ENCODE measurements around the gene MOSPD3.

MOSPD3 gene

GRCh38 chr7:100595188-100595587 lies 17.2 kb upstream of the MOSPD3 start:
- DNase-seq = no peak

DNA sequence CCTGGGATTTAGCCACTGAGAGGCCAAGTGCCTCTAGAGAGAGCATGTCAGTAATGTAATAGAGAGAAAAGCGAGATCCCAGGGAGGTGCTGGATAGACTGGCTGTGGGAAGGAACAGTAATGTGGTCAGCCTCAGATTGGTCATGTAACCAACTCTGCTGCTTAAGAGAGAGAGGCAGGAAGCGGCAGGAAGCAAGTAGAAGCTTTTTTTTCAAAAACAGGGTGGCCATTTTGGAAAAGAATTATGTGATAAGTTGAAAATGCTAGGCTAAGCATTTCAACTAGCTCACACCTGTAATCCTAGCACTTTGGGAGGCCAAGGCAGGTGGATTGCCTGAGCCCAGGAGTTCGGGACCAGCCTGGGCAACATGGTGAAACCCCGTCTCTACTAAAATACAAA lies 13.9 kb upstream of the MOSPD3 start:
- DNase-seq = no peak

GRCh38 chr7:100599911-100600729 lies 12.2 kb upstream of the MOSPD3 start:
- DNase-seq = no peak

DNA sequence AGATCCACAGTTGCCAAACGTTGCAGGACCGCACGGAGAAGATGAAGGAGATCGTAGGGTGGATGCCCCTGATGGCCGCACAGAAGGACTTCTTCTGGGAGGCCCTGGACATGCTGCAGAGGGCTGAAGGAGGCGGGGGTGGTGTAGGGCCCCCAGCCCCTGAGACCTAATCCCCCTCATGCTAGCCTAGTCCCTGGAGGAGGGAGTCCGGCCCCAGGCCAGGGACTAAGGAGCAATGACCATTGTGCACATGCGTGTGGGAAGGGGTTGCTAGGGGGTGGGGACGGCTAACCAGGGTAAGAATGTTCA lies 11.7 kb upstream of the MOSPD3 start:
- DNase-seq = no peak

DNA sequence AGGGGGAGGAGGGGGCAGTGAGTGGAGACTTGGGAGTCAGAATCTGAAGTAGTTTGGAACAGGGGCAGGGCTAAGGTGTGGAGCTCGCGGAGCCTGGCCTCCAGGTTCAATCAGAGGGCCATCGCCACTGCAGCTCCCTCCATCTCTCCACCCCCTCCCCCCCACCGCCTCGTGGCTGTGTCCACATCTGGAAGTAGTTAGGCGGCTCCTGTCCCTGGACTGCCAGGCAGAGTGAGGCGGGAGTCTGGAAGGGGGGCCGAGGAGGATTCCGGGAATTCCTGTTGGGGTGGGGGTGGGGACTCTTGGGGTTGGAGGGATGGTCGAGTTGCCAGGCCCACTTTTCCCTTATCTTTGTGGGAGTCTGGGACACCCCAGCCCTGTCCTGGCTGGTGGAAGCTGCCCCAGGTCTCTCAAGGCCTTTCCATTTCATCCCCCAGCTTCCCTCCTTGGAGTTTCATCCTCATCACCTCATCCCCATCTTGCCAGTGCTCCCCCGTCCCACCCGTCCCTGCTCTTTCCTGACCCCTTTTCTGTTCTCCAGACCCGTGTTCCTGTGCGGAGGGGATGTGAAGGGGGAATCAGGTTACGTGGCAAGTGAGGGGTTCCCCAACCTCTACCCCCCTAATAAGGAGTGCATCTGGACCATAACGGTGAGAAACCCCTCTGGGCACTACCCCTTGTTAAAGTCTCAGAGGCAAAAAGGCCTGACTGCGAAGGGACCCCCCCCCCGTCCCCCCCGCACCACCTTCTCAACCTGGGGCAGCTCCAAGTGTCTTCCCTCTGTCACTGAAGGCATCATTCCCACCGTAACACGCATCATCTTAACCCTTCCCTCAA lies 9.2 kb upstream of the MOSPD3 start:
- no peak for DNase-seq

DNA sequence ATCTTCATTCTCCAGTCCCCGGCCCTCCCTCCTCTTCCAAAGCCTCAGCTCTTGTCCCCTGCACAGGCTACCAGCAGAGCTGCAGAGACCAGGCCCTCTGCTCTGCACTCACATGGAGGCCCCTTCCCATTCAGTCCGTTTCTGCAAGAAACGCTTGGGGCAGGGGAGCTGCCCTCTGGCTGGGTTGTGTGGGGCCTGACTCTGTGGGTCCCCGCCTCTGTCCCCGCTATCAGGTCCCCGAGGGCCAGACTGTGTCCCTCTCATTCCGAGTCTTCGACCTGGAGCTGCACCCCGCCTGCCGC lies 8.7 kb upstream of the MOSPD3 start:
- no peak for DNase-seq

DNA sequence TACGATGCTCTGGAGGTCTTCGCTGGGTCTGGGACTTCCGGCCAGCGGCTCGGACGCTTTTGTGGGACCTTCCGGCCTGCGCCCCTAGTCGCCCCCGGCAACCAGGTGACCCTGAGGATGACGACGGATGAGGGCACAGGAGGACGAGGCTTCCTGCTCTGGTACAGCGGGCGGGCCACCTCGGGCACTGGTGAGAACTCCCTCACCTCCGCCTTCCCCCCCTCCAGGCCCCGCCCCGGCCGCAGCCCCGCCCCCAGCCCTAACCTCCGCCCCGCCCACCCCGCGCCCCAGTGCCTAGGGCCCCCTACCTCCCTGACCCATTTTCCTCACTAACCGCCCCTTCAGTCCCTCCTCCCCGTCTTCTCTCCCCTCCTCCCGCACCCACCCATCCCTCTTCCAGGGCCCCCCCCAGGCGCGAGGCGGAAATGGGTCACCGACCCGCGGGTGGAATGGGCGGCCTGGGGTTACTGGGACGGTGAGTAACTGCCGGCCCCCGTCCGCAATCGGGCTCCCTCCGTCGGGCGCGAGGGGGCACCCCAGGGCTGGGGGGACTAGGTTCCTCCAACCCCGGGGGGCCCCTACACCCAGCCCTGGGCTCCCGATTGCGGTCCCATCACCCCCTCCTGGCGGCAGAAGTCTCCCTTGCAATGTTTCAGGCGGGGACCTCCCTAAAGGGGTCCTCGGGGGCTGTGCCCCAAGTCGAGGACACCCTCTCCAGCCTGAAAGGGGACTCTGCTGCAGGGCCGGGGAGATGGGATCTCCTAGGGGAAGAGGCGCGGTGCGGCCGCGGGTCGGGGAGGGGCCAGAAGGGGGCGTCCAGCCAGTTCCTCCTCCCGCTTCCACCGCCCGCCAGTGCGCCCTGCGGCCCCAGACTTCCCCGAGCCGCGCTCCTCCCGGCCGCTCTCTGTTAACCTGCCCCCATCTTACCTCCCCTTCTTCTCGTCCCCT lies 8.0 kb upstream of the MOSPD3 start:
- DNase-seq = peak; percentile 15 to 52

DNA sequence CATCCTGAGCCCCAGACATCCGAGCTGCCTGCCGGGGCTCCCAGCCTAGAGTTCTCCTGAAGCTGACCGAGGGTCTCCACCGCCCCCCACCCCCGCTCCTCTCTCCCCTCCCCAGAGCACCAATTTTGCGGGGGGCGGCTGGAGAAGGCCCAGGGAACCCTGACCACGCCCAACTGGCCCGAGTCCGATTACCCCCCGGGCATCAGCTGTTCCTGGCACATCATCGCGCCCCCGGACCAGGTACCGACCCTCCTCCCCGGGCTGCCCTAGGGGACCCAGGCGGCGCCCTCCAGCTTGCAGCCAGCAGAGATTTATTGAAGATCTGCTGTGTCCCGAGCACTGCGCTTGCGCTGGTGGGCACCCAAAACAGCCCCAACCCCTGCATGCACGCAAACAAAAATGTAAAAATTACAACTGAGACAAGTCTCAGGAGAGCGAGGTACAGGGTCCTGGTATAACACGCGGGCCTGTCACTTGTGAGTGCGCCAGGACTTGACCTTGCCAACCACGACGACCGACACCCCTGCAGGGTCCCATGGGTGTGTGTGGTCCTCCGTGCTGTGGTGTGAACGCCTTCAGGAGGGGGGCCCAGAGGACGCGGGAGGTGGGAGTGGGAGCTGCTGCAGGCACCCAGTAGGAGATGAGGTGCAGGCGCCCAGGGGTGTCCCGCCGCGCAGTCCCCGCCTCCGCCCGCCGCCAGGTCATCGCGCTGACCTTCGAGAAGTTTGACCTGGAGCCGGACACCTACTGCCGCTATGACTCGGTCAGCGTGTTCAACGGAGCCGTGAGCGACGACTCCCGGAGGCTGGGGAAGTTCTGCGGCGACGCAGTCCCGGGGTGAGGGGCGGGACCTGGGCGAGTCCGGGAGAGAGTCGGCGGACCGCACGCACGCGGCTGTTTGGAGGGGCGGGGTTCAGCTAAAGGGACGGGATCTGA lies 7.1 kb upstream of the MOSPD3 start:
- no peak for DNase-seq

DNA sequence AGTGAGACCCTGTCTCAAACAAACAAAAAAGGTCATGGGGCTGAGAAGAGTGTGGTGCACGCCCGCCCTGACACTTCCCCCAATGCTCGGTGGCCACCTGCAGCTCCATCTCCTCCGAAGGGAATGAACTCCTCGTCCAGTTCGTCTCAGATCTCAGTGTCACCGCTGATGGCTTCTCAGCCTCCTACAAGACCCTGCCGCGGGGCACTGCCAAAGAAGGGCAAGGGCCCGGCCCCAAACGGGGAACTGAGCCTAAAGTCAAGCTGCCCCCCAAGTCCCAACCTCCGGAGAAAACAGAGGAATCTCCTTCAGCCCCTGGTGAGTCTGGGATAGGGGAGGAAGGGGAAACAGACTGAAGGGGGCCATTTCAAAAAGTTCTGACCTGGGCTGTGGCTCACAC lies 6.0 kb upstream of the MOSPD3 start:
- no peak for DNase-seq

GRCh38 chr7:100607111-100607510 lies 5.2 kb upstream of the MOSPD3 start:
- no peak for DNase-seq

DNA sequence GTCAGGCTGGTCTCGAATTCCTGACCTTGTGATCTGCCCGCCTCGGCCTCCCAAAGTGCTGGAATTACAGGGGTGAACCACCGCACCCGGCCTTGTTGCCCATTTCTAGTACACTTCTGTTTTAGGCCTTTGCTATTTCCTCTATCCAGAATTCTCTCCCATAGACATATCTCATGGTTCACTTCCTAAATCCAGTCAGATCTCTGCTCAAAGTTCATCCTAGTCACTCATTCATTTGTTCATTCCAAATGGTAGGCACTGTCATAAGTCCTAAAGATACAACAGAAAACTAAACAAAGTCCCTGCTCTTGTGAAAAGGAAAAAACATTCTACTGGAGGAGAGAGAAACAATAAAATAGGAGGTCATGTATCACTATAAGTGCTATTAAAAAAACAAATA lies 2.4 kb upstream of the MOSPD3 start:
- no peak for DNase-seq

DNA sequence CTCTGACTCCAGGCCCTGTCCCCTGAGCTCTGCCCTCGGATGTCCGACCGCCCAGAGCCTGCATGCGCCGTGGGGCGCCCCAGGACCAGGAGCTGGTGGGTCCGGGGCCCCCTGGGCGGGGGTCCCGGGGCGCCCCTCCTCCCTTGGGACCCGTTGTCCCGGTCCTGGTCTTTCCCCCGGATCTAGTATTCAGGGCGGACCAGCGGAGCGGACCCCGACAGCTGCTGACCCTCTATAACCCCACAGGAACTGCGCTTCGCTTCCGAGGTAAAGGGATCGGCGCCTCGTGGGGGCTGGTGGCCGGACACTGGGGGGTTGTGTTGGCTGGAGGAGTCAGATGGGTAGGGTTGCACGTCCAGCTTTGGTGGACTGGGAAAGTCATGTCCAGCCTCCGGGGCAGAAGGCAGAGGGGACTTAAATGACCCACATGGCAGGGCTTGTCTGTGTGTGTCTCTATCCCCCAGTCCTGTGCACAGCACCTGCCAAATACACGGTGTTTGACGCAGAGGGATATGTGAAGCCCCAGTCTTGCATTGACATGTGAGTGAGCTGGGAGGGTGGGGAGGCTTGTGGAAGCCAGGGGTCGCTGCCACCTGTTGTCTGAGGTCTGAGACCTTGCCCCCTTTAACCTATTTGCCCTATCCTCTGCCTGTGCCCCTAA lies 520 bp downstream of the MOSPD3 start:
- no peak for DNase-seq

- no peak for DNase-seq
These were observed 1.3 kb downstream of the MOSPD3 start for GRCh38 chr7:100613412-100614175.

GRCh38 chr7:100614308-100614861 lies 2.0 kb downstream of the MOSPD3 start:
- no peak for DNase-seq

DNA sequence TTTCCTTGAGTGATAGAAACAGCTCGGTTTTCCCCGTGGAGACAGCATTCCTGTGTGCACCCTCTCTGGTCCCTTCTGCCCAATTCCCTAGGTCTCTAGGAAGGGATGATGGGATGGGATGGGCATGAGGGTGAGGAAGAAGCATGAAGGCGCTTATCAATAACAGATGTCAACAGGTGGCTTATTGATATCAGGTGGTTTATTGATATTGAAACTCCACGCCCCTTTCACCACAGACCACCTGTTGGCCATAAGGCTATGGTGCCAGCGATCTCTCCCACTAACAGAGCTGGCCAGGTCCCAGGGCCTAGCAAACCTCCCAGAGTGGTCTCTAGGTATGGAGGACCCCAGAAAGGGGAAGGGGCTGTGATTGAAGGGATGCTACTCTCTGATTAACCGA lies 7.9 kb downstream of the MOSPD3 start:
- DNase-seq = no peak

GRCh38 chr7:100620804-100621203 lies 8.5 kb downstream of the MOSPD3 start:
- no peak for DNase-seq

DNA sequence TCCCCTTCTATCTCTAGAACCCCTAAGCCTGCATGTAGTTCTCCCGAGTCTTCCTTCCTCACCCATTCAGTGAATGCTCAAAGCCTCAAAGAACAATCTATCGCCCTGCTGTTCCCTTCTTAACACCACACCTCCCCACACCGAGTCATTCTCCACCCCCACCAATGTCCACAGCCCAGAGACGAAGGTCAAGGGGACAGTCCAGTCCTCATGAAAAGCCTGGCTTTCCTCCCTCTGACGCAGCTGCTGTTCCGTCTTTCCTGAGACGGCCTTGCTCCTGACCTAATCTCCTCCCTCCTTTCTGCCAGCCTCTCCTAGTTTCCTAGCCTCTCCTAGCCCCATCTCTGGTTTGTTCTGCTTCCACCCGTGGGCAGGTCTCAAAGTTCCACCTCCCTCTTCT lies 9.2 kb downstream of the MOSPD3 start:
- no peak for DNase-seq

GRCh38 chr7:100623951-100624824 lies 11.8 kb downstream of the MOSPD3 start:
- no peak for DNase-seq

- no peak for DNase-seq
These were observed 13.7 kb downstream of the MOSPD3 start for GRCh38 chr7:100626055-100626454.

Data from NCI-H446 (cell line).